NCI-H1048 (cell line): ENCODE measurements around the gene RRN3.
"Not testable (repeated sequence)": the region's sequence is repeated elsewhere in the genome, so short reads cannot be mapped to it uniquely, and the experiment has no call there.

Source experiments
- DNase-seq: peaks from one replicate; lab custom pipeline; 2025; lab: John Stamatoyannopoulos, UW

RRN3 gene

DNA sequence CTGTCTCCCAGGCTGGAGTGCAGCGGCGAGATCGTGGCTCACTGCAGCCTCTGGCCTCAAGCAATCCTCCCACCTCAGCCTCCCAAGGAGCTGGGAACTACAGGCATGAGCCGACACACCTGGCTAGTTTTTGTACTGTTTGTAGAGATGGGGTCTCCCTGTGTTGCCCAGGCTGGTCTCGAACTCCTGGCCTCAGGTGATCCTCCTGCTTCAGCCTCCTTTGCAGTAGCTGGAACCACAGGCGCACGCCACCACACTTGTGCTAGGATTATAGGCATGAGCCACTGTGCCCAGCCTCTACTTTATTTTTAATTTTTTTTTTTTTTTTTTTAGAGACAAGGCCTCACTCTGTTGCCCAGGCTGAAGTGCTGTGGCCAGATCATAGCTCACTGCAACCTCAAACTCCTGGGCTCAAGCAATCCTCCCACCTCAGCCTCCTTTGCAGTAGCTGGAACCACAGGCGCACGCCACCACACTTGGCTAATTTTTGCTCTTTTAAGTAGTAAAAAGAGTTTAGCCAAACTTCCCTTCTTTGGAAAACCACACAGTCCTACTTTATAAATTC is 42.6 kb downstream of the RRN3 start:
- DNase-seq = no peak

DNA sequence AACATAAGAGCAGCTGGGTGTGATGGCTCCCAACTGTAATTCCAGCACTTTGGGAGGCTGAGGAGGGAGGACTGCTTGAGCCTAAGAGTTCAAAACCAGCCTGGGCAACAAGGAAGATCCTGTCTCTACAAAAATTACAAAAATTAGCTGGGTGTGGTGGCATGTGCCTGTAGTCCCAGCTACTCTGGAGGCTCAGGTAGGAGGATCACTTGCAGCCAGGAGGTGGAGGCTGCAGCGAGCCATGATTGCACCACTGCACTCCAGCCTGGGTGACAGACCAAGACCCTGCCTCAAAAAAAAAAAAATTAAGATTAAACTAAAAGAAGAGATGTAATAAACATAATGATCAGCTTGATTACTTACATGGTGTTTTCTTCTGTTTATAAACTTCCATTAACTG is 43.6 kb downstream of the RRN3 start:
- not testable (repeated sequence) for DNase-seq

DNA sequence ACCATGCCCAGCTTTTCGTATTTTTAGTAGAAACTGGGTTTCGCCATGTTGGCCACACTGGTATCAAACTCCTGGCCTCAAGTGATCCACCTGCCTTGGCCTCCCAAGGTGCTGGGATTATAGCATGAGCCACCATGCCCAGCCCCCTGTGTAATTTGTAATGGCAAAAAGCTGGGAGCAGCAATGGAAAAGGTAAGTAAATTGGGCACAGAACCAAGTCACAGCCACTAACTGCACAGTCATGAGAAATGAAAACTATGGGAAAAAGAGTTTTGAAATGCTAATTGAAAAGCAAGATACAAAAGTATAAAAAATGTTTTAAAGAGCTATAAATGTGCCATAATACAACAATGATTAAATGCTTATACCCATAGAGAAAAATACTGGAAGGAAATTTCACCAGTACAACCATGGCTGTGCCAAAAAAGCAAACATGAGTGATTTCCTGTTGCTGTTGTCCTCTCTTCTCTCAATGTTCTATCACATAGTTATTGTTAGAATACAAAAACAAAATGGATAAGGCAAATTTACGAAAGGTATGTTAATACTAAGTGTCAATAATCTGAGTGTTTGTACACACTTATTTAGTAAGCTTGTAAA is 44.4 kb downstream of the RRN3 start:
- no peak for DNase-seq

DNA sequence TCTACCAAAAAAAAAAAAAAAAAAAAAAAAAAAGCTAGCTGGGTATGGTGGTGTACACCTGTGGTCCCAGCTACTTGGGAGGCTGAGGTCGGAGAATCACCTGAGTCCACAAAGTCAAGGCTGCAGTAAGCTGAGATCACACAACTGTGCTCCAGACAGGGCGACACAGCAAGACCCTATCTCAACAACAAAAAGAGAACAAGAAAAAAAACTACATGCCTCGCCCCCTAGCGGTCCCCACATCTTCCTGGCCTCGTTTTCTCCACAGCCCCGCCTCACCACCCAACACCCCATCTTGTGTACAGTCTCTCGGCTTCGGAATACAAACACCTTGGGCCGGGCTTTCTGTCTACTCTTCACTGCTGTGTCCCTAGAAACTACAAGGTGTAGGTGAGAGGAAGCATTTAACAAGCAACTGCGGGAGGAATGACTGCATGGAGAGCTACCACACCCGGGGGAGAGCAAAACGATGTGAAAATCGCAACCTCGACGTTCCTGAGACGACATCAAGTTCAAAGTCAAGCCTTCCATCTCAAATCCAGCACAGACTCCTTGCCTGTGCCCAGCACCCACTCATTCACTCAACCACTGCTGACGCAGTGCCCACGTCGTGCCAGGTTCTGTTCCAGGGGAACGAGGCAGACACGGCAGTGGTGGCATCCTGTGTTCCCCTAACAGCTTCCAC is 47.2 kb downstream of the RRN3 start:
- no peak for DNase-seq

DNA sequence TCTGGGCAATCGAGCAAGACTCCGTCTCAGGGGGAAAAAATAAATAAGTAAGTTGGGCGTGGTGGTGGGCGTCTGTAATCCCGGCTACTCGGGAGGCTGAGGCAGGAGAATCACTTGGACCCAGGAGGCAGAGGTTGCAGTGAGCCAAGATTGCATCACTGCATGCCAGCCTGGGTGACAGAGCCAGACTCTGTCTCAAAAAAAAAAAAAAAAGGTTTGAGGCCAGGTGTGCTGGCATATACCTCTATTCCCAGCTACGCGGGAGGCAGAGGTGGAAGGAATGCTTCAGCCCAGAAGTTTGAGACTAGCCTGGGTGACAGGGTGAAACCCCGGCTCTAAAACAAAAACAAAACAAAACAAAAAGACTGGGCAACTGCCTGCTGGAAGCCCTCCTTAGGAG is 48.8 kb downstream of the RRN3 start:
- DNase-seq = not testable (repeated sequence)

DNA sequence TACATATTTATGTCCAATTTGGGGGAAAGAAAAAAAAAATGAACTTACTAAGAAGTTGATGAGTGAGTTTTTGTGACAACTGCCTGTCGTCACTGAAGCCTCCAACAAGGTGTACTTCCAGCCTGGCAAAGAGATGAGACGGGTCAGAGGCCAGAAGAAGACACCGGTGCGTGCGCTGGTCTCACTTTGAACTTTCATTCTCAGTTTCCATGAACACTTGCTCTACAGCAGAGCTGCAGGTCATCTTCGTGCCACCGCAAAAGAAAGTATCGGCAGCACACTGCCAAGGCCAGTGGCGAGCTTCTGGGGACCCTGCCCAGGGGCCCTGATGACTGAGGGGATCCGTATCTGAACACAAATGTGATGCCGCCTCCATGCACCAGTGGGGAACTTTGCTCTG is 49.8 kb downstream of the RRN3 start:
- no peak for DNase-seq

DNA sequence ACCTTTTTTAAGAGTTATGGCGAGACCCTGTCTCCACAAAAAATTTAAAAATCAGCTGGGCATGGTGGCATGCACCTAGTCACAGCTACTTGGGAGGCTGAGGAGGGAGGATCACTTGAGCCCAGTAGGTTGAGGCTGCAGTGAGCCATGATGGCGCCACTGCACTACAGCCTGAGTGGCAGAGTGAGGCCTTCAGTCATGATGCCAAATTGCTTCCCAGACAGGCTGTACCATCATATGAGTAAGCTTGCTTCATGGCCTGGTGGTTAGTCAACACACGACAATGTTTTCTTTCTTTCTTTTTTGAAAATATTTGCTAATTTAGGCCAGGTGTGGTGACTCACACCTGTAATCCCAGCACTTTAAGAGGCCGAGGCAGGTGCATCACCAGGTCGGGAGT is 50.7 kb downstream of the RRN3 start:
- no peak for DNase-seq

DNA sequence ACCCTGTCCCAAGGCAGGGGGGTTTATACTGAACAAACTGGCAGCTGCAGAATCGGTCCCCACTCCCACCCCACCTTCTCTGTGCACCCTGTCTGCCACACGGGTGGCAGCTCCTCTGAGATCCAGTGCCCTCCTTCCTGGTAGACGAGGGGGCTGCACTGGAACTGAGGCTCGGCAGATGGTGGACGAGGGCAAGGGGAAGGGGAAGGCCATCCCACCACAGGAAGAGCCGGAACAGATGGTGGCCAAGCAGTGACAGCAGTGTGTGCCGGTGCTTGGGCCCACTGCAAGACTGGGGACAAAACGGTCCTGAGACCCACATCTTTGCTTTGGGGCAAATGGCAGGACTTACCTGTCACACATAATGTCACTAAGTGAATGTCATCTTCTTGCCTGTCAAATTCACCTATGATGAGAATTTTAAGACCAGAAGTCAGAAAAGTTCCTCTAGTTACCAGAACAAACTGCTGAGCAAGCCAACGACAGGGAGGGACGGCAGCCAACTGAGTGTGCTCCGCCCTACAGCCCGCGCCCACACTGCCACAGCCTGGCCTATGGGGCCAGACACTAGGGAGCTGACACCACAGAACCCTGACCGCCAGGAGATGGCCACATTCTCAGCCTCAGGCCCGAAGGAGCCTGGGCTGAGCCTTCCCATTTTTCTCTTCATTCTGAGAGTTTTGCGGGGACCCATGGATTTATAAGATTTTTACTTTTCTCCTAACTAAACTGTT is 52.6 kb downstream of the RRN3 start:
- no peak for DNase-seq

DNA sequence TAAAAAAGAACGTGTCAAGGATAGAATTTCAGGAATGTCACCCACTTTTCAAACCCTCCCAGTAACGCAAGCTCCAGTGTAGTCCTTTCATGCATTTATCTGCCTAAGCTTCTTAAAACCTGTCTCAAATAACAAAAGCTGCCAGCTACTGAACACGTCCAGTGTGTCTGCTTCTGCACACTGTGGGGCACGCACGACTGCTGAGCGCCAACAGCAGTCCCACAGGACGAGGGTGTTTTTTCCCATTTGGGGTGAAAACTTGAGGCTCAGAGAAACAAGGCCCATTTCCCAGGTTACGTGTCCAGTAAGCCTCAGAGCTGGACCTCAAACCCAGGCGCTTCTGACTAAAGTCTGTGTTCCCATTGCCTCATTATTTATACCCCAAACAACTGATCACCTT is 55.4 kb downstream of the RRN3 start:
- DNase-seq = no peak

DNA sequence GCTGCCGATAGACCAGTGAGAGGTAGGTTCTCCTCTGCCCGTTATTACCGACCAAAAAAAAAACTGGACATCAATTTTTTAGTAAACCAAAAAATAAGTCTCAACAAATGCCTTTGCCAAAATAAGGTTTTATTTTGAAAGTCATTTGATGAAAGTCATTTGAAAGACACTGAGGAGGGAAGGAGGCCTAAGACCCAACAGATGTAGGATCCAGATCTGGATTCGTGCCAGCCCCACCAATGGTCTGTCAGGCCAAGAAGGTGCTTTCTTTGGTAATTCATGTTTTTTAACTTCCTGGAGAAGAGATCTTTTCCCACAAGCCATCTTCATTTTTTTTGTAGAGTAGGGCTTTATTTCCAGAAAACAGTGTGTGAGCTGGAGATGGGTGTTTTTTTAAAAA is 56.3 kb downstream of the RRN3 start:
- DNase-seq = no peak

DNA sequence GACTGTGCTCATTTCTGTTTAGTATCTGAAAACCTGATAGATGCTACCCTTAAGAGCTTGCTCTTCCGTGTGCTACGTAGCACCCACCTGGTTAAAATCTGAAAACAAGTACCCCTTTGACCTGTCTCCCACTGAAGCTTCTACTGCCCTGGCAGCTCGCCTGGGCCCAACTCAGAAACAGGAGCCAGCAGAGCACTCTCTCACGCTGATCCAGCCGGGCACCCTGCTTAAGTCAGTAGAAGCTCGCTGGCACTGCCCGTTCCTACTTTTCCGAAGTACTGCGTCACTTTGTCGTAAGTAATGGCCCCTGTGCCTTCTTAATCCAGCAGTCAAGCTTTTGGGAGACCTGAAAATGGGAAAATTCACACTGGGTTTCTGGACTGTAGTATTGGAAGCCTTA is 57.1 kb downstream of the RRN3 start:
- no peak for DNase-seq

DNA sequence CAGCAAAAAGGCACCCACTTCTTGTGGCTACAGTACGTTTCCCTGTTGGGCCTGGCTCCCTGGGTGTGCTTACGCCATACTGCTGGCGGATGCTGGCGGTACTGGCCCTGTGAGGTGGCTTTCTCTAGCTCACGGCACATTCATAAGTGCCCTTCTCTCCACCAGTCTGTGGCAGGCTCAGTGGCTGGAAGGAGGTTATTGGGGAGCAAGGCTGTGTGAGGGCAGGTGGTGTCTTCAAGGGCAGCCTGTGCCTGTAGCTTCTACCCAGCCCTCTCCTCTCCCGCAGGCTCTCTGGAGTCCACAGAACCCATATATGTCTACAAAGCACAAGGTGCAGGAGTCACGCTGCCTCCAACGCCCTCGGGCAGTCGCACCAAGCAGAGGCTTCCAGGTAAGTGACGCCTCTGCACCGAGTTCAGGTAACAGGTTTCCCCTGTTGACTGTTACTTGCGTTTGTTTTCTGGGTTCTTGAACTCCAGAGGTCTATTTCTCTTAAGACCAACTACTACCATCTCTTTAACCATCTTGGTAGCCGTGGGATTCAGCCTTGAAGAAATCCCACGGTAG is 58.8 kb downstream of the RRN3 start:
- no peak for DNase-seq

DNA sequence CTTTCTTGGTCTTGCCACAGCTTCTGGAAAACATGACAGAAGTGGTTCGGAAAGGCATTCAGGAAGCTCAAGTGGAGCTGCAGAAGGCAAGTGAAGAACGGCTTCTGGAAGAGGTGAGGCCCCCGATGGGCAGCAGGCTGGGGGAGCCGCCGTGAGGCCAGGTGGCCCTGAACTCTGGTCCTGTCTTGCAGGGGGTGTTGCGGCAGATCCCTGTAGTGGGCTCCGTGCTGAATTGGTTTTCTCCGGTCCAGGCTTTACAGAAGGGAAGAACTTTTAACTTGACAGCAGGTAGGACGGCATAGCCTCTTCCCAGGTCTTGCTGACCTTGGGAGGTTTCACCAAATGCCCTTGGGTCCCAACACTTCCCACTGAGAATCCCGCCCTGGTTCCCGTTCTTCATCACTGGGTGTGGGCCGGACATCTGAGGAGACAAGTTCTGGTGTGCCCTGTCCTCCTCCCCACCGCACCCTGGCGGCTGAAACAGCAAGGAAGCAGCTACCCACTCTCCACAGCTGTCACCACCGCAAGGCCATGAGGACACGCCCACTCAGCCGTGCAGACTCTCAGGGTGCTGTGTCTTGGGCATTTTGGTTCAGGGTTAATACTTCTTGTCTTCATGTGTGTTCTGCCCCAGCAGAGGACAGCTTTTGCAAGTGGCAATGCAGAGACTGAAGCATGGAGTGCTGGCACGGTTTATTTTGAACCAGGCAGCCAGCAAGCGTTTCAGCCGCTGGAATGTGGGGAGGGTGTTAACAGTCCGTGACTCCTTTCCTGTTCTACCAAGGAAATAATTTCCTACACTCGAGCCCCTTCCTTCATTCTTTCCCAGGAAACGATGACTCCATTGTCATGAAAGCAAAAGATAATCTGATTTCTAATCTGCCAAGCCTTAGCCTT is 59.6 kb downstream of the RRN3 start:
- DNase-seq = no peak

DNA sequence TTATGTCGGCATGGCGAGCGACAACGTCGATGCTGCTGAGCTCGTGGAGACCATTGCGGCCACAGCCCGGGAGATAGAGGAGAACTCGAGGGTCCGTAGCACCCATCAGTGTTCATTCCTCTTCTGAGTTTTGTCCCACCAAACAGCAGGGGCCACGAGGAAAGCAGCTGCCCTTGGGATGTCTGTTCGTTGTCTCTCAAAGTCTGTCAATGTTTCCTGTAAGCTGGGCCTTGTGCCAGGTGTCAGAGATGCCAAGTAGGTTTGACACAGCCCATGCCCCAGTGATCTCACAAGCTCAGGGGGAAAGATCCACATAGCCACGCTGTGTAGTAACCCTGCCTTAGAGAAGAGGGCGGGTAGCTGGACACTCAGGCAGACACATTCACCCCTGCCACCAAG is 60.8 kb downstream of the RRN3 start:
- DNase-seq = no peak

DNA sequence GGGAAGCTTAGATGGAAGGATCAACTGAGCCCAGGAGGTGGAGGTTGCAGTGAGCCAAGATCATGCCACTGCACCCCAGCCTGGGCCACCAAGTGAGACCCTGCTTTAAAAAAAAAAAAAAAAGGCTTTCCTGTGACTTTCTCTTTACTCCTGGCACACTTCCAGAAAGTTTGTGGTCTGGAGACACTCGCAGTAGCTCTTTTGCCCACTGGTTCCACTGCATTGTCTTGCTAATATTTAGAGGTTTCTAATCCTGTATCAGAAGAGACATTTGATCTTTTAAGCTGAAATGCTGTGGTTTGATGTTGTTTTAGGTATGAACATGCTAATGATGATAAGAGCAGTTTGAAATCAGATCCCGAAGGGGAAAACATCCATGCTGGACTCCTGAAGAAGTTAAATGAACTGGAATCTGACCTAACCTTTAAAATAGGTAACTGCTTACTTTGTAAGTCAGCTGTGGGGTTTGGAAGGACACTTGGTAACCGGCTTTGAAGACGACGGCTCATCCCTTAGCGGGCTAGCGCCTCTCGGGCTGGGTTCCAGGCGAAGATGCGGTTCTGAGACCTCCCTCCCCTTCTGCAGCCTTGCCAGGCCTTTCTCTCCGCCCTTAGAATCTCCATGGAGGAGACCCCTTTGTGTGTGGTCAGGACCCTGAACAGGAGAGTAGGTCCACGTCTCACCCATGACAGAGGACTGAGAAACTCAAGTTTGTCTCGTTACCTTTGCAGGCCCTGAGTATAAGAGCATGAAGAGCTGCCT is 61.3 kb downstream of the RRN3 start:
- DNase-seq = no peak

DNA sequence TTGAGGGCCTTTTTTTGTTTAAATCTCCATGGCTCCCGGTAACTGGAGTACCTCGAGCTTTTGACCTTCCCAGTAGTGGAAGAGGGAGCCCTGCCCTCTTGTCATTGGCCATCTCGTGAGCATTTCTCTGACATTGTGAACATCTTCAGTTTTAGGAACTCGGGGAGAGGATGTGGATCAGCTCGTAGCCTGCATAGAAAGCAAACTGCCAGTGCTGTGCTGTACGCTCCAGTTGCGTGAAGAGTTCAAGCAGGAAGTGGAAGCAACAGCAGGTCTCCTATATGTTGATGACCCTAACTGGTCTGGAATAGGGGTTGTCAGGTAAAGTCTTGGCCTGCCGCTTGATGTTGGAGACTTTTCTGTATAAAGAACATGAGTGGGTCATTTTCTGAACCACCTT is 62.5 kb downstream of the RRN3 start:
- DNase-seq = no peak

DNA sequence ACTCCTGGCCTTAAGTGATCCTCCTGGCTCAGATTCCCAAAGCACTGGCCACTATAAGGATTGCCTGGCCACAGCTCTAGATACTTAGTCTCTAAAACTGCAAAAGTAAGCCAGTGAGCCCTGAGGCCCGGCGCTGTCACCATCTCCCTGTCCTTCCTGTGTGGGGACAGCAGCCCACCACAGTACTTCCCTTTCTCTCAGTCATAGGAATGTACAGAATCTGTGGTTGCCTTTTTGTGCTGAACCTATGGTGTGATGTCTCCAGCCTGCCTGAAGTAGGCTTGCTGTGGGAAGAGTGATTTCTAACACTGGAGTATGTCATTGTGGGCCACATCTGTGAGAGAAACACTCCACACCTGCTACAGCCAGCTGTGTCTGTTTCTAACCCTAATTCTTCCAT is 62.9 kb downstream of the RRN3 start:
- DNase-seq = no peak

DNA sequence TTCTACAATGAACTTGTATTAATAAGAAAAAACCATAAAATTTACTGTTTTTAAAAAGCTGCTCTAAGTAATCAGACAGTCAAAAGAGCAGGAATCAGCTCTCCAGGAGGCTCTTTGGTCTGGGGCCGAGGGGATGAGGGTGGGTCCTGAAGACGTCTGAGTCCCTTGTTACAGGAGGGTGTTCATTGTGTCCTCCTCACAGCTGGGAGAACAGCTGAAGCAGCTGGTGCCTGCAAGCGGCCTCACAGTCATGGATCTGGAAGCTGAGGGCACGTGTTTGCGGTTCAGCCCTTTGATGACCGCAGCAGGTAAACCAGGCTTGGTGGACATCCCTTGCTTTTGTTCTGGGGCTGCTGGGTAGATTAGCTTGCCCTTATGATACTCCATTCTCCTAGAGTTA is 64.3 kb downstream of the RRN3 start:
- not testable (repeated sequence) for DNase-seq

DNA sequence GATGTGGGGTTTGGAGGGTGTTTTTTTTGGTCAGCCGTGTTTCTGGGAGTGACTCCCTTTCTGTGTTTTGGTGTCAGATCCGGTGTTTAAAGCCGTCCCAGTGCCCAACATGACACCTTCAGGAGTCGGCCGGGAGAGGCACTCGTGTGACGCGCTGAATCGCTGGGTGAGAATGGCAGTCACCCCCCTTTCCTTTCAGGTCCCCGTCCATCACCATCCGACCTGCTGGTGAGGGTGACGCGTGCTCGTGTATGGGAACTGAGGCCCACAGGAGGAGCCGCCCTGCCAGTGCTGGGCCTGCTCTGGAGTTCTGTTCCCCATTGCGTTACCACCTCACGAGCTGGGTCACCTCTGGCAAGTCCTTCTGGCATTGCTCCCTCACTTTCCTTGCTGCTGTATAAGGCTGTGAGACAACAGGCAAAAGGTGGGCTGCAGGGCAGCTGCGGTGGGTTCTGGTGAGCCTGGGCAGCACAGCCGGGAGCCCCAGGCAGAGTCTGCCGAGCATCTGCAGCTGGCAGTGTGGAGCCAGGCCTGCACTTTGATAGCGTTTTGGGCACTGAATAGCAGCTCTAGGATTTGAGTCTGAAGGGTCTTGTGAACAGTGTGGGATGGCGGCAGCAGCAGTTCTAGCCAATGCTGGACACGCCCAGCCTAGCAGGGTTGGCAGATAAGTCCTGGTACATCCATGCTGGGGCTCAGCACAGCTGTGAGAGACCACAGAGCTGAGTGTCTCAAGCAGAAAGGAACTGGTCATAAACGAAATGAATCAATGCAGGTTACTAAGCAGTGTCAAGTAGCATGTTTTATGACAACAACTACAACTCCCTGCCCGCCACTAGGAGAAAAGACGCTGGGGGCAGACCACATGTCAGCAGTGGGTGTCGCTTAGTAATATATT is 65.0 kb downstream of the RRN3 start:
- not testable (repeated sequence) for DNase-seq

DNA sequence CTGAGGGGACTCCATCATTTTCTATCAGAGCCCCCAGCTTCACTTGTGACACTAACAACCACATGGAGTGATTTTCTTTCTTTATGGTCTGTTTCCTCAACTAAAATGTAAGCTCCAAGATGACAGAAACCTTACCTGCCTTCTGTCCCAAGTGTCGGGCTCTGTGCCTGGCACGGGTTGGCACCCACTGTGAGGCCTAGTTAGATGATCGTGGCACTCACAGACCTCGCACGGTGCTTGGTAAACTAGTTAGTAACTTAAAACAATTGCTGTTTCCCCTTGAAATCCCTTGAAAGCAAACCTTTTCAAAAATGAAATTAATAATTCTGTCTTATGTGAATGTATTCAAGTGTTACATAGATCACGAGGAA is 65.7 kb downstream of the RRN3 start:
- not testable (repeated sequence) for DNase-seq
